ENCODE results near the gene PPP1R9B.

The PPP1R9B gene

GRCh38 chr17:50115756-50116155 is 34.7 kb downstream of the PPP1R9B start:
- no peak overlapping the region for H3K4me3 ChIP-seq (replicated peaks; ENCODE audit: low read depth, low read length)
- TF ChIP-seq CTCF (IDR thresholded peaks at IDR 0.05; ENCODE audit: low read depth, low read length, missing control alignments), result no peak
- DNase-seq (ENCODE audit: extremely low read depth, low read depth), result no peak

- H3K4me3 ChIP-seq (replicated peaks; ENCODE audit: low read depth, low read length), result no peak overlapping the region
- TF ChIP-seq CTCF (IDR thresholded peaks at IDR 0.05; ENCODE audit: low read depth, low read length, missing control alignments), result peak; percentile 73
- no peak for DNase-seq (ENCODE audit: extremely low read depth, low read depth)
Observed at GRCh38 chr17:50114849-50115357, 35.6 kb downstream of the PPP1R9B start.

- no peak for DNase-seq (ENCODE audit: extremely low read depth, low read depth)
- no peak overlapping the region for H3K4me3 ChIP-seq (replicated peaks; ENCODE audit: low read depth, low read length)
- no peak for TF ChIP-seq CTCF (IDR thresholded peaks at IDR 0.05; ENCODE audit: low read depth, low read length, missing control alignments)
Observed at GRCh38 chr17:50114401-50114800, 36.1 kb downstream of the PPP1R9B start.

GRCh38 chr17:50113624-50114320 is 36.7 kb downstream of the PPP1R9B start:
- DNase-seq (ENCODE audit: extremely low read depth, low read depth), result no peak

GRCh38 chr17:50112694-50113093 is 37.8 kb downstream of the PPP1R9B start:
- TF ChIP-seq CTCF (IDR thresholded peaks at IDR 0.05; ENCODE audit: low read depth, low read length, missing control alignments), result no peak
- DNase-seq (ENCODE audit: extremely low read depth, low read depth), result no peak

More at GRCh38 chr17:50113624-50114320, 36.7 kb downstream of the PPP1R9B start:
- H3K4me3 ChIP-seq (replicated peaks; ENCODE audit: low read depth, low read length), result no peak overlapping the region
- no peak for TF ChIP-seq CTCF (IDR thresholded peaks at IDR 0.05; ENCODE audit: low read depth, low read length, missing control alignments)

GRCh38 chr17:50111673-50112655 is 38.5 kb downstream of the PPP1R9B start:
- DNase-seq (ENCODE audit: extremely low read depth, low read depth), result no peak

More at GRCh38 chr17:50112694-50113093, 37.8 kb downstream of the PPP1R9B start:
- no peak overlapping the region for H3K4me3 ChIP-seq (replicated peaks; ENCODE audit: low read depth, low read length)

More at GRCh38 chr17:50111673-50112655, 38.5 kb downstream of the PPP1R9B start:
- no peak for TF ChIP-seq CTCF (IDR thresholded peaks at IDR 0.05; ENCODE audit: low read depth, low read length, missing control alignments)
- H3K4me3 ChIP-seq (replicated peaks; ENCODE audit: low read depth, low read length), result no peak overlapping the region
